B cell (primary cell): ENCODE measurements around the gene SLC3A2. TPM values are rescaled to one million over a fixed set of nuclear protein-coding genes. Genes with fewer than 3 reads are reported as not detected.

Source experiments
- ATAC-seq: fragments of 200-7000 bp; cut with Tn5 transposase; one replicate; pipeline ENCODE4 v1.10.0; 2021; ENCODE audit warnings: low read depth, mild to moderate bottlenecking, moderate number of reproducible peaks, moderate library complexity
- CTCF ChIA-PET: fragments of 350-600 bp; sonication (Branson Sonifier 250); formaldehyde crosslinking; loops from one replicate; lab custom pipeline; 2021; ENCODE audit warnings: antibody characterized with exemption, inconsistent platforms; lab: Charles Lee
- POLR2A ChIA-PET: fragments of 350-600 bp; sonication (Branson Sonifier 250); formaldehyde crosslinking; loops from one replicate; lab custom pipeline; 2021; ENCODE audit warnings: antibody characterized with exemption; lab: Charles Lee
- DNase-seq: peaks from one replicate; pipeline ENCODE4 v3.0.0; 2013
- H2AFZ ChIP-seq: 2 replicates; pipeline ENCODE4 v1.6.1; 2012; ENCODE audit warnings: mild to moderate bottlenecking, low read depth, low read length; ENCODE audit not compliant: insufficient read depth, poor library complexity, severe bottlenecking
- H3K27ac ChIP-seq, 2 donors: 1 replicate in 1 of 2; 2 replicates in 1 of 2; pipeline ENCODE4 v1.5.1; 2012 to 2013; ENCODE audit warnings: low read length in 2 of 2, mild to moderate bottlenecking in 2 of 2, moderate library complexity in 1 of 2
- H3K27me3 ChIP-seq, 4 experiments: fragments of 200-600 bp in 1 of 4; sonication (generic) in 1 of 4; replicated peaks in 1 of 4; 1 replicate in 2 of 4; 2 replicates in 2 of 4; pipeline versions ENCODE4 v1.6.1 to v1.7.0; 2013 to 2016; ENCODE audit warnings: low read length in 3 of 4, mild to moderate bottlenecking in 2 of 4, mixed read lengths in 1 of 4, moderate library complexity in 1 of 4; ENCODE audit not compliant: insufficient read depth in 4 of 4, control insufficient read depth in 3 of 4; ENCODE audit errors: control extremely low read depth in 1 of 4
- H3K36me3 ChIP-seq, 2 experiments: replicated peaks in 1 of 2; 1 replicate in 1 of 2; 2 replicates in 1 of 2; pipeline versions ENCODE4 v1.6.1 to v1.7.1; 2013; ENCODE audit warnings: low read length in 1 of 2; ENCODE audit not compliant: insufficient read depth in 2 of 2, control insufficient read depth in 1 of 2; ENCODE audit errors: control extremely low read depth in 1 of 2, extremely low read depth in 1 of 2
- H3K4me1 ChIP-seq, 2 donors: fragments of 200-600 bp in 1 of 2; sonication (generic) in 1 of 2; 1 replicate in 1 of 2; 2 replicates in 1 of 2; pipeline versions ENCODE4 v1.5.1 to v1.6.1; 2013 to 2017; ENCODE audit warnings: low read length in 2 of 2; ENCODE audit not compliant: control insufficient read depth in 2 of 2, insufficient read depth in 2 of 2
- H3K4me2 ChIP-seq: replicated peaks from 2 replicates; pipeline ENCODE3; 2012; ENCODE audit warnings: mild to moderate bottlenecking, low read depth, low read length; ENCODE audit not compliant: poor library complexity, severe bottlenecking
- H3K4me3 ChIP-seq, 5 experiments: fragments of 200-600 bp in 1 of 5; sonication (generic) in 1 of 5; 1 replicate in 3 of 5; 2 replicates in 2 of 5; pipeline versions ENCODE4 v1.5.1 to v1.7.0; 2011 to 2016; ENCODE audit warnings: low read length in 4 of 5, mild to moderate bottlenecking in 4 of 5, low read depth in 2 of 5, control low read depth in 1 of 5, moderate library complexity in 1 of 5; ENCODE audit not compliant: insufficient read depth in 1 of 5; ENCODE audit errors: control extremely low read depth in 1 of 5, extremely low read depth in 1 of 5
- H3K79me2 ChIP-seq: fragments of 200-600 bp; sonication (generic); one replicate; pipeline ENCODE4 v1.6.0; 2016; ENCODE audit warnings: low read length; ENCODE audit not compliant: control insufficient read depth, insufficient read depth
- H3K9ac ChIP-seq: fragments of 200-600 bp; sonication (generic); 2 replicates; pipeline ENCODE4 v1.6.1; 2017; ENCODE audit warnings: mild to moderate bottlenecking, low read length, moderate library complexity
- H3K9me3 ChIP-seq, 3 donors: one replicate each; pipeline versions ENCODE4 v1.6.1 to v1.7.1; 2013; ENCODE audit warnings: low read length in 2 of 3; ENCODE audit not compliant: control insufficient read depth in 2 of 3, insufficient read depth in 1 of 3; ENCODE audit errors: control extremely low read depth in 1 of 3
- H4K20me1 ChIP-seq: 2 replicates; pipeline ENCODE4 v1.6.0; 2012; ENCODE audit warnings: mild to moderate bottlenecking, low read length; ENCODE audit not compliant: insufficient read depth, control insufficient read depth, poor library complexity, severe bottlenecking
- H3K27ac Mint-ChIP-seq: one replicate; pipeline ENCODE4 v1.8.0; 2021; ENCODE audit warnings: mixed read lengths
- H3K27me3 Mint-ChIP-seq: one replicate; pipeline ENCODE4 v1.8.0; 2021; ENCODE audit warnings: mixed read lengths
- H3K4me1 Mint-ChIP-seq: one replicate; pipeline ENCODE4 v1.8.0; 2021; ENCODE audit warnings: mixed read lengths
- H3K4me3 Mint-ChIP-seq: one replicate; pipeline ENCODE4 v1.8.0; 2021; ENCODE audit warnings: mixed read lengths
- H3K9me3 Mint-ChIP-seq: one replicate; pipeline ENCODE4 v1.8.0; 2022; ENCODE audit warnings: mixed read lengths; ENCODE audit not compliant: insufficient read depth
- EZH2 ChIP-seq: IDR thresholded peaks from 2 replicates; pipeline ENCODE4 v1.6.1; 2012; ENCODE audit warnings: borderline replicate concordance, low read depth, mild to moderate bottlenecking, moderate library complexity, low read length; ENCODE audit not compliant: insufficient read depth, poor library complexity, severe bottlenecking
- WGBS: methylation state at CpG from one replicate; pipeline ENCODE4 v1.1.5; 2013; ENCODE audit warnings: missing lambda C conversion rate; ENCODE audit not compliant: insufficient coverage; 5-methylcytosine and 5-hydroxymethylcytosine counted together
- intact Hi-C: fragments of 100-400 bp; cut with micrococcal nuclease; formaldehyde crosslinking; loops from one replicate; pipeline ENCODE4 v1.10.0; 2022
- polyA plus RNA-seq: library from polyadenylated mRNA; depleted of rRNA; stranded (reverse); fragments of >200 nt; gene quantifications from 2 replicates; pipeline ENCODE4 v1.2.3, GENCODE V29; 2012
- total RNA-seq, 2 donors: library from RNA; stranded (reverse); fragments of 120-200 nt in 1 of 2; gene quantifications; 1 replicate in 1 of 2; 2 replicates in 1 of 2; pipeline versions ENCODE4 v1.2.3 to v1.2.4, GENCODE V29; 2013 to 2022
- TF ChIP-seq, protein P1 (sequence below): fragments of 200-600 bp; IDR thresholded peaks from one replicate; pipeline ENCODE4 v1.8.0; 2022; ENCODE audit warnings: antibody characterized with exemption, mild to moderate bottlenecking

The SLC3A2 gene
- total and polyA plus RNA-seq, 2 donors (not counting 1 experiment from before 2014, with no cell fraction given), result 92.0 to 148 TPM

DNA sequence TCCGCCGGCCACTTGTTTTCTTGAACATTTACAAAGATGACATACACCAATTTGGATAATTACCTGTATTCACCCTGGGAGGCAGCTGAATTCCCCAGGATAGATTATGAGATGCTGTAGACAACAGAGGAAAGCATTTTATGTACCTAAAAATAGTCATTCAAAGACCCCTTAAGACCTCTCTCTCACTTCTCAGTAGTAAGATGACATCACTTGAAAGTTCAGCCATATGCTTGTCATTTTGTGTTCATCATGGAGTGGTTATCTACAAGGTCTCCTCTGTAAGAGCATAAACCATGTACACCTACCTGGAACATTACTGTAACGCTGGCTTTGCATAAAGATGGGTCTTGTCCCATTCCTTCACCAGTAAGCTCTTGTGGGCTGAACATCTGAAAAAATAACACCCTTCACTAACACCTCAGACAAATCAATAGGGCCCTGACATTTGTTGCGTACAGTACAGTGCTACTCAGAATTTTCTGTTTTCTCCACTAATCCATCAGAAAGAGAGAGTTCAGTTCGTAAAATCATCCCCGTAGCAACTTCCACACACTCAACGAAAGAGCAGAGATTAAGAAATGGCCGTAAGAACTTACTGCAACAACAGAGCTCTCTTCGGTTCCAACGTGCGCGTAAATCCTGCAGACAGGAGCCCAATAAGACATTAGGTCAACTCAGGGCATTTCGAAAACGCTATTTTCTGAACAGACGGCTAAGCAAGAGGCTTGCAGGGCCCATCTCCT lies 25.7 kb upstream of the SLC3A2 start:
- no peaks in the 10 kb centered on the region for H3K9me3 Mint-ChIP-seq
- no peak for DNase-seq
- TF ChIP-seq, protein P1, sequence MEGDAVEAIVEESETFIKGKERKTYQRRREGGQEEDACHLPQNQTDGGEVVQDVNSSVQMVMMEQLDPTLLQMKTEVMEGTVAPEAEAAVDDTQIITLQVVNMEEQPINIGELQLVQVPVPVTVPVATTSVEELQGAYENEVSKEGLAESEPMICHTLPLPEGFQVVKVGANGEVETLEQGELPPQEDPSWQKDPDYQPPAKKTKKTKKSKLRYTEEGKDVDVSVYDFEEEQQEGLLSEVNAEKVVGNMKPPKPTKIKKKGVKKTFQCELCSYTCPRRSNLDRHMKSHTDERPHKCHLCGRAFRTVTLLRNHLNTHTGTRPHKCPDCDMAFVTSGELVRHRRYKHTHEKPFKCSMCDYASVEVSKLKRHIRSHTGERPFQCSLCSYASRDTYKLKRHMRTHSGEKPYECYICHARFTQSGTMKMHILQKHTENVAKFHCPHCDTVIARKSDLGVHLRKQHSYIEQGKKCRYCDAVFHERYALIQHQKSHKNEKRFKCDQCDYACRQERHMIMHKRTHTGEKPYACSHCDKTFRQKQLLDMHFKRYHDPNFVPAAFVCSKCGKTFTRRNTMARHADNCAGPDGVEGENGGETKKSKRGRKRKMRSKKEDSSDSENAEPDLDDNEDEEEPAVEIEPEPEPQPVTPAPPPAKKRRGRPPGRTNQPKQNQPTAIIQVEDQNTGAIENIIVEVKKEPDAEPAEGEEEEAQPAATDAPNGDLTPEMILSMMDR, result no peak
- no peak for TF ChIP-seq EZH2
- Histone ChIP-seq H3K9me3 (no peaks in the 10 kb centered on the region), H3K4me3 (peak overlapping the region; percentile 68 to 100 (median 99)), H3K4me2 (peak overlapping the region; percentile 95), H4K20me1 (peaks cover 26% of the 10 kb centered on the region), H3K27ac (peak overlapping the region; percentile 44 to 84), H2AFZ (peak overlapping the region; percentile 27), H3K36me3 (peaks cover 17 to 39% of the 10 kb centered on the region in 2 experiments), H3K27me3 (no peaks in the 10 kb centered on the region), H3K9ac (peak overlapping the region; percentile 97), H3K79me2 (peaks cover 50% of the 10 kb centered on the region), H3K4me1 (peaks cover 39 to 58% of the 10 kb centered on the region in 2 donors)
- intact Hi-C loops, result loop anchor here (1.0 to 5.0 kb wide), 2 partner anchors 13 to 148 kb away; partner anchors contain the start of genes BSCL2 and GNG3
- no peaks in the 10 kb centered on the region for H3K27me3 Mint-ChIP-seq
- ChIA-PET CTCF (interaction anchor here (0.9 to 3.6 kb wide), 13 partner anchors 9 to 312 kb away, joined by 3 to 36 read pairs (median 6); partner anchors contain the start of genes SLC3A2 and TMEM179B), POLR2A (interaction anchor here (0.6 to 5.2 kb wide), 15 partner anchors 10 to 264 kb away, joined by 3 to 159 read pairs (median 9); partner anchors contain the start of genes HNRNPUL2, LBHD1, SLC3A2 and STX5)
- ATAC-seq, result no peak
- H3K4me3 Mint-ChIP-seq, result peak overlapping the region; percentile 99
- H3K4me1 Mint-ChIP-seq, result peaks cover 61% of the 10 kb centered on the region
- H3K27ac Mint-ChIP-seq, result peak overlapping the region; percentile 98
- under 1% methylated on average over 15 of the region's 15 CpGs for WGBS
